GM19324 (cell line): ENCODE measurements around the gene REG1A.

Experiments
- ATAC-seq: cut with Tn5 transposase; IDR thresholded peaks from one replicate; pipeline ENCODE4 v1.9.1; 2021; ENCODE audit warnings: mild to moderate bottlenecking, moderate library complexity; ENCODE audit not compliant: unreplicated experiment, low FRiP score

Gene REG1A

GRCh38 chr2:79120194-79120713 is at the start of gene REG1A:
TSS of gene REG1A (plus strand) at chr2:79120488. CDS start at chr2:79120862, 374 bp downstream.
- no peak for ATAC-seq

- no peak for ATAC-seq
Observed at GRCh38 chr2:79071078-79071477, 49.2 kb upstream of the REG1A start.

- ATAC-seq, result no peak
Observed at GRCh38 chr2:79082987-79083386, 37.3 kb upstream of the REG1A start.

- ATAC-seq, result no peak
Observed at GRCh38 chr2:79083597-79084251, 36.6 kb upstream of the REG1A start.

- ATAC-seq, result no peak
Observed at GRCh38 chr2:79084495-79085135, 35.7 kb upstream of the REG1A start.

GRCh38 chr2:79085382-79085781 is 34.9 kb upstream of the REG1A start:
- no peak for ATAC-seq

- ATAC-seq, result no peak
Observed at GRCh38 chr2:79086255-79086654, 34.0 kb upstream of the REG1A start.

GRCh38 chr2:79087785-79088364 is 32.4 kb upstream of the REG1A start, which contains the start of gene REG1B:
TSS of gene REG1B (minus strand) at chr2:79087993. CDS start at chr2:79087612, 381 bp downstream.
- no peak for ATAC-seq

GRCh38 chr2:79090693-79091092 is 29.6 kb upstream of the REG1A start:
- ATAC-seq, result no peak

GRCh38 chr2:79097843-79098242 is 22.4 kb upstream of the REG1A start:
- ATAC-seq, result no peak

GRCh38 chr2:79099140-79099686 is 21.1 kb upstream of the REG1A start:
- ATAC-seq, result no peak

GRCh38 chr2:79100285-79100684 is 20.0 kb upstream of the REG1A start:
- ATAC-seq, result no peak

- ATAC-seq, result no peak
Observed at GRCh38 chr2:79101024-79101423, 19.3 kb upstream of the REG1A start.

- no peak for ATAC-seq
Observed at GRCh38 chr2:79103214-79103613, 17.1 kb upstream of the REG1A start.

- ATAC-seq, result no peak
Observed at GRCh38 chr2:79105259-79105658, 15.0 kb upstream of the REG1A start.

- ATAC-seq, result no peak
Observed at GRCh38 chr2:79112269-79112668, 8.0 kb upstream of the REG1A start.

- ATAC-seq, result no peak
Observed at GRCh38 chr2:79114797-79115494, 5.3 kb upstream of the REG1A start.

- no peak for ATAC-seq
Observed at GRCh38 chr2:79116997-79117928, 3.0 kb upstream of the REG1A start.

- ATAC-seq, result no peak
Observed at GRCh38 chr2:79122676-79123075, 2.4 kb downstream of the REG1A start.
